BJ (cell line): Measurements from ENCODE around the gene ZNF574. TPM values are rescaled to one million over a fixed set of nuclear protein-coding genes. Genes with fewer than 3 reads are reported as not detected.

Experiments used
- CTCF ChIA-PET: fragments of 350-600 bp; formaldehyde crosslinking; extraction: SDS; loops from one replicate; lab custom pipeline; 2021; ENCODE audit warnings: antibody characterized with exemption, inconsistent platforms; lab: Yijun Ruan, JAX
- POLR2A ChIA-PET: fragments of 300-600 bp; sonication (Branson Sonifier 250); formaldehyde crosslinking; extraction: SDS; loops from one replicate; lab custom pipeline; 2021; ENCODE audit warnings: antibody characterized with exemption; lab: Charles Lee
- DNase-seq: peaks from one replicate; pipeline ENCODE4 v3.0.0-alpha.2; 2011; ENCODE audit warnings: low read depth
- H3K27me3 ChIP-seq: 2 replicates; pipeline ENCODE4 v1.6.0; 2011; ENCODE audit warnings: low read length; ENCODE audit not compliant: control insufficient read depth, insufficient read depth
- H3K36me3 ChIP-seq: 2 replicates; pipeline ENCODE4 v1.5.1; 2011; ENCODE audit warnings: low read length; ENCODE audit not compliant: control insufficient read depth, insufficient read depth
- H3K4me3 ChIP-seq: 2 replicates; pipeline ENCODE4 v1.5.1; 2011; ENCODE audit warnings: low read depth, mild to moderate bottlenecking, control low read depth, low read length
- polyA plus RNA-seq: library from polyadenylated mRNA; depleted of rRNA; stranded (reverse); fragments of >200 nt; gene quantifications from 2 replicates; pipeline ENCODE4 v1.2.3, GENCODE V29; 2011
- TF ChIP-seq, protein P1 (sequence below): IDR thresholded peaks from 2 replicates; pipeline ENCODE4 v1.5.1; 2011; ENCODE audit warnings: low read depth, mild to moderate bottlenecking, control low read depth, inconsistent platforms, low read length, moderate library complexity; ENCODE audit not compliant: insufficient read depth

ZNF574 gene
- polyA plus RNA-seq, 1 experiment: 10.4 TPM

DNA sequence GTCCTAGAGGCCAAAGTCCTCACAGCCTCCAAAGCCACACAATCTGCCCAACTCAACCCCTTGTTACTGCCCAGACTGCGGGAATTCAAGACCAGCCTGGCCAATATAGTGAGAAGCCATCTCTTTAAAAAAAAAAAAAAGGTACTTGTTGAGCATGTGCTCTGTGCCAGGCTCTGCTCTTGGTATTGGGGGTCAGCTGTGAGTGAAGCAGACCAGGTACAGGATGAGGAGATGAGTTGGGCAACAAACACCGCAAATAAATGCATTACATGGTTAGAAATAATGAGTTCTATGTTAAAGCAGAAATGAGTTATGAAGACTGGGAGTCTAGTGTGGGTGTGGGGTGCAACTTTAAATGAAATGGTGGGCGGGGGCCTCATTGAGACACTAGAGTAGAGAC lies 15.8 kb upstream of the ZNF574 start:
- TF ChIP-seq, protein P1, sequence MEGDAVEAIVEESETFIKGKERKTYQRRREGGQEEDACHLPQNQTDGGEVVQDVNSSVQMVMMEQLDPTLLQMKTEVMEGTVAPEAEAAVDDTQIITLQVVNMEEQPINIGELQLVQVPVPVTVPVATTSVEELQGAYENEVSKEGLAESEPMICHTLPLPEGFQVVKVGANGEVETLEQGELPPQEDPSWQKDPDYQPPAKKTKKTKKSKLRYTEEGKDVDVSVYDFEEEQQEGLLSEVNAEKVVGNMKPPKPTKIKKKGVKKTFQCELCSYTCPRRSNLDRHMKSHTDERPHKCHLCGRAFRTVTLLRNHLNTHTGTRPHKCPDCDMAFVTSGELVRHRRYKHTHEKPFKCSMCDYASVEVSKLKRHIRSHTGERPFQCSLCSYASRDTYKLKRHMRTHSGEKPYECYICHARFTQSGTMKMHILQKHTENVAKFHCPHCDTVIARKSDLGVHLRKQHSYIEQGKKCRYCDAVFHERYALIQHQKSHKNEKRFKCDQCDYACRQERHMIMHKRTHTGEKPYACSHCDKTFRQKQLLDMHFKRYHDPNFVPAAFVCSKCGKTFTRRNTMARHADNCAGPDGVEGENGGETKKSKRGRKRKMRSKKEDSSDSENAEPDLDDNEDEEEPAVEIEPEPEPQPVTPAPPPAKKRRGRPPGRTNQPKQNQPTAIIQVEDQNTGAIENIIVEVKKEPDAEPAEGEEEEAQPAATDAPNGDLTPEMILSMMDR: no peak
- DNase-seq: no peak
- POLR2A ChIA-PET: interaction anchor here (0.6 kb wide), 1 partner anchor 195 kb away, joined by 7 read pairs; no protein-coding TSS in a partner anchor
- Histone ChIP-seq H3K4me3 (no peak overlapping the region), H3K36me3 (no peaks in the 10 kb centered on the region), H3K27me3 (peaks cover 8% of the 10 kb centered on the region)
- CTCF ChIA-PET: no interaction called here

DNA sequence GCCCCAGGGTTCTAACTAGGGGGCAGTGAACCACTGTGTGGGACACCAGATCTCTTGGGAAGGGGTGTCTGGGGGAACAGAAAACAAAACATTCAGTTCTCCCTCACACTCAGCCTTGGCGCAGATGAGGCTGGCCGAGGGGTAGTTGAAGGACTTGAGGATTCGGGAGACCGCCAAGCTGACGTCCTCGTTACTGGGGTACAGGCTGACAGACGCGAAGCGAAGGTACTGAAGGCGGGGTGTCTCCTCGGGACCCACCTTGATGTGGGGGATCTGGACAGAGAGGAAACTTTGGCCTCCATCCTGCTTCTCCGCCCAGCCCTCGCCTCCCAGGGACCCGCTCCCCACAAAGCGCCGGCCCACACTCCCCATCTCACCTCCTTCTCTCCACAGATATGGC lies 13.6 kb upstream of the ZNF574 start:
- H3K27me3 ChIP-seq: peaks cover 15% of the 10 kb centered on the region
- H3K36me3 ChIP-seq: no peaks in the 10 kb centered on the region
- DNase-seq: no peak
- H3K4me3 ChIP-seq: no peak overlapping the region
- ChIA-PET CTCF (no interaction called here), POLR2A (no interaction called here)
- TF ChIP-seq, protein P1: no peak

DNA sequence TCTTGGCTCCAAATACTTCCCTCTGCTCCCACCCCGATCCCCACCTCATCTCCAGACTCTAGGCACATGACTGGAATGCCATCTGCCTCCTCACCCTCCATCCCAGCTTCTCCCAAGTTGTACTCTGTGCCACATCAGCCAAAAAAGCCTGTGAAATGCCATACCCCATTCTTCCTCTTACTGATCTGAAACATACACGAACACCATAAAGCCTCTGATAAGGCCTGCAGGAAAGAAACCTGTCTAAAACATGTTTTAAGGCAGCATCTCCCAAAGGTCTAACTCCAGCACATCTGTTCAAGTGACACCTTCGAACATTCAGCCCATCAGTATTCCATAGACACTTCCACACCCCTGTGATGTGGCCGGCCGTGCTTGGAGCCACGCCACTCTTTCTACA lies 11.5 kb upstream of the ZNF574 start:
- CTCF ChIA-PET: interaction anchor here (1.3 to 1.5 kb wide), 2 partner anchors 13 to 67 kb away, joined by 3 to 4 read pairs; no protein-coding TSS in a partner anchor
- no peak for DNase-seq
- POLR2A ChIA-PET: no interaction called here

DNA sequence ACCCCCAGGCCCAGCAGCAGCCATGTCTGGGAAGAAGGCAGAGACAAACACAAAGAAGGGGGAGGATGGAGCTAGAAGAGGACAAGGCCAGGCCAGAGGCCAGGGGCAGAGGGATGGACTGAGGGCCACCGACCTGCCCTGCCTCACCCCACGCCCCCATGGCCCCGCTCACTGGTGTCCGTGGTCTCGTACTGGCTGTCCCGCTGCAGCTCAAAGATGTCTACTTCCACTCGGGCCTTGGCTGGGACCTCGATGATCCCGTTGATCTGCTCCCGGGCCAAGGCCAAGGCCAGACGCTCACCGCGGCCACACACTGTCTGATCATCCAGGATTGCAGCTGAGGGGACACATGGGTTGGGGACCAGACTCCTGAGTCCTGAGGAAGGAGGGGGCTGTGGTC lies 10.9 kb upstream of the ZNF574 start:
- CTCF ChIA-PET: interaction anchor here (1.3 to 1.5 kb wide), 2 partner anchors 13 to 68 kb away, joined by 3 to 4 read pairs; no protein-coding TSS in a partner anchor
- TF ChIP-seq, protein P1: no peak
- Histone ChIP-seq H3K36me3 (no peaks in the 10 kb centered on the region), H3K27me3 (peaks cover 34% of the 10 kb centered on the region), H3K4me3 (no peak overlapping the region)
- DNase-seq: no peak
- POLR2A ChIA-PET: no interaction called here

More for the DNA sequence above, 11.5 kb upstream of the ZNF574 start:
- H3K36me3 ChIP-seq: no peaks in the 10 kb centered on the region
- TF ChIP-seq, protein P1: no peak
- H3K27me3 ChIP-seq: peaks cover 30% of the 10 kb centered on the region
- no peak overlapping the region for H3K4me3 ChIP-seq

DNA sequence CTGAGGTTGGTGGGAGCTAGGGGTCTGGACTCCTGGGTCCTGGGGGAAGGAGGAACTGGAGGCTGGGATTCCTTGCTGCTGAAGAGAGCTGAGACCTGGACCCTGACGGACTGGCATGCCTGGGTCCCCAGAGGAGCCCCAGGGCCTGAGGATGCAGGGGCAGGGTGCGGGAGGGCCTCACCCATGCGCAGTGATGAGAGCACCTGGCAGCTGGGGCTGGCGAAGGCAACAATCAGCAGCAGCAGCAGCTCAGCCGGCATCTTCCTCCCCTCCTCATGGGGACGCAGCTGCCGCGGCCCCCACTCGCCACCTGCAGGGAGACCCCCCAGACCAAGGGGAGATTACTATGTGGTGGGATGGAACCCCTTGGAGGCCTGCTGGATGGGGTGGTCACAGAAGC lies 10.5 kb upstream of the ZNF574 start:
- H3K27me3 ChIP-seq: peaks cover 37% of the 10 kb centered on the region
- H3K36me3 ChIP-seq: no peaks in the 10 kb centered on the region
- DNase-seq: no peak
- POLR2A ChIA-PET: no interaction called here
- H3K4me3 ChIP-seq: no peak overlapping the region
- TF ChIP-seq, protein P1: no peak
- CTCF ChIA-PET: interaction anchor here (1.5 kb wide), 1 partner anchor 14 kb away, joined by 3 read pairs; no protein-coding TSS in a partner anchor
